Measurements from ENCODE around the gene ETNPPL. TPM values are rescaled to one million over a fixed set of nuclear protein-coding genes. Genes with fewer than 3 reads are reported as not detected.

ETNPPL gene
- total and polyA plus RNA-seq, 2 of the 4 experiments (the other 2 are of a cell fraction) = not detected

DNA sequence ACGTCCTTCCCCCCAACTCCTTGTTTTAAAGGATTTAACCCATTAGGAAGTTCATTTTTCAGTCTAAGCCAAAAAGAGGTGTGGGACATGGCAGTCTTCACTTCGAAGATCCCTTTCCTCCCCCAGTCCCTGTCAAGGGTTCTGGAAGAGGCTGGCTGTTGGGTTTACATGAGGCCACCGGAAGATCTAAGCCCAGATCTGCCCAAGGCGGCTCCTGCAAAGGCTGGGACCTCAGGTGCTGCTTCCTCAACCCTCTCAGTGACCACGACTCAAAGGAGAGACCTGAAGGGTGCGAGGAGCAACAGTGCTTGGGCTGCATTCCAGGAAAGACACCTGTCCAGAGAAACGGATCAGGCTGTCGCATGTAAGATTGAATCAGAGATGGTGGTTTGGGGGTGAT is 23.5 kb upstream of the ETNPPL start:
- in situ Hi-C loops (cut with MboI; ENCODE audit: low sequenced_read_pairs) (no loop called here), intact Hi-C loops (cut with micrococcal nuclease) (no loop called here), dilution Hi-C loops (cut with HindIII; ENCODE audit: low sequenced_read_pairs, unreplicated experiment) (no loop called here)
- Histone ChIP-seq H3K9me3 (ENCODE audit: control insufficient read depth, insufficient read depth, low read length) (no peaks in the 10 kb centered on the region), H3K18ac (ENCODE audit: low read depth, low read length) (no peak overlapping the region), H2AK5ac (ENCODE audit: low read depth, low read length) (no peak overlapping the region), H3K4me3 (ENCODE audit: insufficient read depth, low read depth, low read length) (no peak overlapping the region), H2AK9ac (replicated peaks; ENCODE audit: low read depth, low read length, poor library complexity) (no peak overlapping the region), H3K4me1 (ENCODE audit: control insufficient read depth, insufficient read depth, low read length) (no peaks in the 10 kb centered on the region), H4K91ac (ENCODE audit: insufficient read depth, low read depth, low read length) (no peak overlapping the region), H2BK120ac (ENCODE audit: low read depth, low read length) (no peak overlapping the region), H3K56ac (ENCODE audit: extremely low read depth, insufficient read depth, low read length) (no peak overlapping the region), H4K8ac (ENCODE audit: low read depth in 2 of 2, low read length in 2 of 2) (no peak overlapping the region), H3K27me3 (ENCODE audit: control insufficient read depth, insufficient read depth, low read length) (no peaks in the 10 kb centered on the region), H3K4me2 (ENCODE audit: low read depth, low read length) (no peak overlapping the region), H3K79me1 (ENCODE audit: low read depth in 1 of 2, low read length in 2 of 2) (no peaks in the 10 kb centered on the region), H3K4ac (ENCODE audit: low read depth, low read length) (no peak overlapping the region), H3K23ac (ENCODE audit: low read depth, low read length) (no peak overlapping the region), H4K20me1 (ENCODE audit: insufficient read depth, low read length) (no peaks in the 10 kb centered on the region), H2BK15ac (ENCODE audit: low read depth, low read length) (no peak overlapping the region), H3K36me3 (ENCODE audit: control insufficient read depth, insufficient read depth, low read length) (no peaks in the 10 kb centered on the region), H2BK20ac (ENCODE audit: low read depth, low read length) (no peak overlapping the region), H2AFZ (replicated peaks; ENCODE audit: low read length, poor library complexity) (no peak overlapping the region), H3K9me1 (ENCODE audit: insufficient read depth, low read length) (no peaks in the 10 kb centered on the region), H2BK5ac (ENCODE audit: low read depth, low read length, poor library complexity, severe bottlenecking) (no peak overlapping the region), H3K14ac (replicated peaks; ENCODE audit: low read depth, low read length) (no peak overlapping the region), H4K5ac (ENCODE audit: low read depth, low read length) (no peak overlapping the region), H3K9ac (ENCODE audit: low read depth, low read length) (no peak overlapping the region), H3K27ac (ENCODE audit: insufficient read depth, low read length) (no peak overlapping the region)
- CTCF ChIA-PET = no interaction called here
- POLR2A ChIA-PET (ENCODE audit: unreplicated experiment) = no interaction called here
- TF ChIP-seq POLR2A (IDR thresholded peaks at IDR 0.05; ENCODE audit: low read depth, low read length) (no peak), BHLHE40 (IDR thresholded peaks at IDR 0.05; ENCODE audit: low read depth, low read length) (no peak), FOS (IDR thresholded peaks at IDR 0.05; ENCODE audit: low read depth, low read length) (no peak), RFX5 (IDR thresholded peaks at IDR 0.05; ENCODE audit: low read depth, low read length) (no peak), SMC3 (IDR thresholded peaks at IDR 0.05; ENCODE audit: low read depth, low read length) (no peak), RAD21 (IDR thresholded peaks at IDR 0.05; ENCODE audit: low read length) (no peak), MXI1 (IDR thresholded peaks at IDR 0.05; ENCODE audit: borderline replicate concordance, low read depth, low read length) (no peak), CHD1 (IDR thresholded peaks at IDR 0.05; ENCODE audit: low read depth, low read length) (no peak), RCOR1 (IDR thresholded peaks at IDR 0.05; ENCODE audit: insufficient replicate concordance, low read length) (no peak), NFE2L2 (IDR thresholded peaks at IDR 0.05; ENCODE audit: low read depth, low read length) (no peak), MAZ (IDR thresholded peaks at IDR 0.05; ENCODE audit: borderline replicate concordance, low read depth, low read length) (no peak)
- TF ChIP-seq, protein P1, sequence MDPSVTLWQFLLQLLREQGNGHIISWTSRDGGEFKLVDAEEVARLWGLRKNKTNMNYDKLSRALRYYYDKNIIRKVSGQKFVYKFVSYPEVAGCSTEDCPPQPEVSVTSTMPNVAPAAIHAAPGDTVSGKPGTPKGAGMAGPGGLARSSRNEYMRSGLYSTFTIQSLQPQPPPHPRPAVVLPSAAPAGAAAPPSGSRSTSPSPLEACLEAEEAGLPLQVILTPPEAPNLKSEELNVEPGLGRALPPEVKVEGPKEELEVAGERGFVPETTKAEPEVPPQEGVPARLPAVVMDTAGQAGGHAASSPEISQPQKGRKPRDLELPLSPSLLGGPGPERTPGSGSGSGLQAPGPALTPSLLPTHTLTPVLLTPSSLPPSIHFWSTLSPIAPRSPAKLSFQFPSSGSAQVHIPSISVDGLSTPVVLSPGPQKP (IDR thresholded peaks at IDR 0.05; ENCODE audit: borderline replicate concordance, low read depth, low read length) = no peak
- TF ChIP-seq, protein P2, sequence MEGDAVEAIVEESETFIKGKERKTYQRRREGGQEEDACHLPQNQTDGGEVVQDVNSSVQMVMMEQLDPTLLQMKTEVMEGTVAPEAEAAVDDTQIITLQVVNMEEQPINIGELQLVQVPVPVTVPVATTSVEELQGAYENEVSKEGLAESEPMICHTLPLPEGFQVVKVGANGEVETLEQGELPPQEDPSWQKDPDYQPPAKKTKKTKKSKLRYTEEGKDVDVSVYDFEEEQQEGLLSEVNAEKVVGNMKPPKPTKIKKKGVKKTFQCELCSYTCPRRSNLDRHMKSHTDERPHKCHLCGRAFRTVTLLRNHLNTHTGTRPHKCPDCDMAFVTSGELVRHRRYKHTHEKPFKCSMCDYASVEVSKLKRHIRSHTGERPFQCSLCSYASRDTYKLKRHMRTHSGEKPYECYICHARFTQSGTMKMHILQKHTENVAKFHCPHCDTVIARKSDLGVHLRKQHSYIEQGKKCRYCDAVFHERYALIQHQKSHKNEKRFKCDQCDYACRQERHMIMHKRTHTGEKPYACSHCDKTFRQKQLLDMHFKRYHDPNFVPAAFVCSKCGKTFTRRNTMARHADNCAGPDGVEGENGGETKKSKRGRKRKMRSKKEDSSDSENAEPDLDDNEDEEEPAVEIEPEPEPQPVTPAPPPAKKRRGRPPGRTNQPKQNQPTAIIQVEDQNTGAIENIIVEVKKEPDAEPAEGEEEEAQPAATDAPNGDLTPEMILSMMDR (conservative IDR thresholded peaks at IDR 0.05; ENCODE audit: low read depth, low read length) = no peak
- DNase-seq (no peak), ATAC-seq (ENCODE audit: low read depth) (no peak)
- 60% methylated on average over 1 of the region's 8 CpGs; no CpG with 5 or more reads in 1 of the 2 experiments for WGBS, 2 experiments (ENCODE audit: extremely low coverage in 2 of 2, insufficient read length in 1 of 2)
- no TSS peak for BruUV-seq (replicated peaks)
